VCaP (cell line): ENCODE data around the gene SLC26A4.
"Not testable (repeated sequence)": the region's sequence is repeated elsewhere in the genome, so short reads cannot be mapped to it uniquely, and the experiment has no call there.

Source experiments
- H3K27ac ChIP-seq: fragments of 450-650 bp; 2 replicates; pipeline ENCODE4 v1.5.1; 2017
- CTCF ChIP-seq: fragments of 450-650 bp; conservative IDR thresholded peaks from 2 replicates; pipeline ENCODE4 v1.5.1; 2017; ENCODE audit warnings: mild to moderate bottlenecking, moderate library complexity

SLC26A4 gene

GRCh38 chr7:107627002-107627401 is 33.6 kb upstream of the SLC26A4 start:
- no peak overlapping the region for H3K27ac ChIP-seq
- TF ChIP-seq CTCF, result no peak

GRCh38 chr7:107628461-107629064 is 32.1 kb upstream of the SLC26A4 start:
- H3K27ac ChIP-seq, result no peak overlapping the region
- TF ChIP-seq CTCF, result no peak

- TF ChIP-seq CTCF, result no peak
- H3K27ac ChIP-seq, result no peak overlapping the region
Observed at GRCh38 chr7:107630342-107630741, 30.3 kb upstream of the SLC26A4 start.

- no peak overlapping the region for H3K27ac ChIP-seq
- TF ChIP-seq CTCF, result no peak
Observed at GRCh38 chr7:107631588-107632491, 28.8 kb upstream of the SLC26A4 start.

GRCh38 chr7:107632492-107632865 is 28.1 kb upstream of the SLC26A4 start:
- no peak overlapping the region for H3K27ac ChIP-seq
- TF ChIP-seq CTCF, result no peak

GRCh38 chr7:107638594-107638993 is 22.0 kb upstream of the SLC26A4 start:
- no peak overlapping the region for H3K27ac ChIP-seq
- TF ChIP-seq CTCF, result no peak

GRCh38 chr7:107639070-107639469 is 21.6 kb upstream of the SLC26A4 start:
- not testable (repeated sequence) for H3K27ac ChIP-seq

- H3K27ac ChIP-seq, result no peak overlapping the region
- TF ChIP-seq CTCF, result no peak
Observed at GRCh38 chr7:107641676-107642075, 19.0 kb upstream of the SLC26A4 start.
